Measurements from ENCODE around the gene COL4A6.

DNA sequence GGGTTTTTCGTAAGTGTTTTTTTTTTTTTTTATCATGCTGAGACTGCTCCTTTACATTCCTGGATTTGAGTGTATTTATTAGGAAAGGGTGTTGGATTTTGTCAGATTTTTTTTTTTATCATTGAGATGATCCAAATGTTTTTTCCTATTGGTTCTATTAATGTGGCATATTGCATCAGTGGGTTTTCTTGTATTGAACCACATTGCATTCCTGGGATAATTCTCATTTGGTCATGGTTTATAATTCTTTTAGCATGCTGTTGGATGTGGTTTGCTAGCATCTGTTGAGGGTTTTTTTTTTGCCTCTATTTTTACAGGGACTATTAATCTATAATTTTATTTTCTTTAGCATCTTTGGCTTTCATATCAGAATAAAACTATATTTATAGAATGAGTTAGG, 30.3 kb upstream of the COL4A6 start:
- TF ChIP-seq SUZ12 (IDR thresholded peaks at IDR 0.05; ENCODE audit: low read length): no peak
- TF ChIP-seq POLR2A (IDR thresholded peaks at IDR 0.05; ENCODE audit: control extremely low read depth in 1 of 2, low read depth in 2 of 2, low read length in 2 of 2): no peak
- TF ChIP-seq, protein P1, sequence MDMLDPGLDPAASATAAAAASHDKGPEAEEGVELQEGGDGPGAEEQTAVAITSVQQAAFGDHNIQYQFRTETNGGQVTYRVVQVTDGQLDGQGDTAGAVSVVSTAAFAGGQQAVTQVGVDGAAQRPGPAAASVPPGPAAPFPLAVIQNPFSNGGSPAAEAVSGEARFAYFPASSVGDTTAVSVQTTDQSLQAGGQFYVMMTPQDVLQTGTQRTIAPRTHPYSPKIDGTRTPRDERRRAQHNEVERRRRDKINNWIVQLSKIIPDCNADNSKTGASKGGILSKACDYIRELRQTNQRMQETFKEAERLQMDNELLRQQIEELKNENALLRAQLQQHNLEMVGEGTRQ (IDR thresholded peaks at IDR 0.05; ENCODE audit: low read length): no peak
- TF ChIP-seq, protein P2, sequence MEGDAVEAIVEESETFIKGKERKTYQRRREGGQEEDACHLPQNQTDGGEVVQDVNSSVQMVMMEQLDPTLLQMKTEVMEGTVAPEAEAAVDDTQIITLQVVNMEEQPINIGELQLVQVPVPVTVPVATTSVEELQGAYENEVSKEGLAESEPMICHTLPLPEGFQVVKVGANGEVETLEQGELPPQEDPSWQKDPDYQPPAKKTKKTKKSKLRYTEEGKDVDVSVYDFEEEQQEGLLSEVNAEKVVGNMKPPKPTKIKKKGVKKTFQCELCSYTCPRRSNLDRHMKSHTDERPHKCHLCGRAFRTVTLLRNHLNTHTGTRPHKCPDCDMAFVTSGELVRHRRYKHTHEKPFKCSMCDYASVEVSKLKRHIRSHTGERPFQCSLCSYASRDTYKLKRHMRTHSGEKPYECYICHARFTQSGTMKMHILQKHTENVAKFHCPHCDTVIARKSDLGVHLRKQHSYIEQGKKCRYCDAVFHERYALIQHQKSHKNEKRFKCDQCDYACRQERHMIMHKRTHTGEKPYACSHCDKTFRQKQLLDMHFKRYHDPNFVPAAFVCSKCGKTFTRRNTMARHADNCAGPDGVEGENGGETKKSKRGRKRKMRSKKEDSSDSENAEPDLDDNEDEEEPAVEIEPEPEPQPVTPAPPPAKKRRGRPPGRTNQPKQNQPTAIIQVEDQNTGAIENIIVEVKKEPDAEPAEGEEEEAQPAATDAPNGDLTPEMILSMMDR (IDR thresholded peaks at IDR 0.05; ENCODE audit: control extremely low read depth in 1 of 3, insufficient read depth in 1 of 3, low read depth in 1 of 3, low read length in 3 of 3): no peak
- no peak for TF ChIP-seq KDM5A (IDR thresholded peaks at IDR 0.05; ENCODE audit: low read length)
- TF ChIP-seq, protein P3, sequence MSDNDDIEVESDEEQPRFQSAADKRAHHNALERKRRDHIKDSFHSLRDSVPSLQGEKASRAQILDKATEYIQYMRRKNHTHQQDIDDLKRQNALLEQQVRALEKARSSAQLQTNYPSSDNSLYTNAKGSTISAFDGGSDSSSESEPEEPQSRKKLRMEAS (IDR thresholded peaks at IDR 0.05): no peak
- no peak for TF ChIP-seq CEBPB (IDR thresholded peaks at IDR 0.05; ENCODE audit: low read depth, low read length)
- TF ChIP-seq RNF2 (IDR thresholded peaks at IDR 0.05; ENCODE audit: borderline replicate concordance, low read depth, low read length, missing control alignments, poor library complexity, severe bottlenecking): no peak
- TF ChIP-seq EZH2 (IDR thresholded peaks at IDR 0.05; ENCODE audit: low read depth, low read length, severe bottlenecking): no peak
- no peak for TF ChIP-seq POLR2AphosphoS5 (IDR thresholded peaks at IDR 0.05; ENCODE audit: low read depth, low read length)
- no peak for TF ChIP-seq TBP (IDR thresholded peaks at IDR 0.05; ENCODE audit: low read depth, low read length)

Measured in H1 (cell line).